Prostate gland (tissue), 2 donors: ENCODE data around the gene TBC1D24.

Experiments
- POLR2A ChIP-seq: fragments of 450-650 bp; IDR thresholded peaks from one replicate; pipeline ENCODE4 v1.6.1; 2016; ENCODE audit warnings: antibody characterized with exemption, mild to moderate bottlenecking
- TF ChIP-seq, protein P1 (sequence below), 4 experiments: fragments of 200-600 bp in 2 of 4; fragments of 450-650 bp in 2 of 4; sonication (generic) in 2 of 4; IDR thresholded peaks; 1 replicate in 3 of 4; 2 replicates in 1 of 4; pipeline ENCODE4 v1.5.1; 2016 to 2019; ENCODE audit warnings: antibody characterized with exemption in 4 of 4, mild to moderate bottlenecking in 2 of 4, moderate library complexity in 2 of 4

DNA sequence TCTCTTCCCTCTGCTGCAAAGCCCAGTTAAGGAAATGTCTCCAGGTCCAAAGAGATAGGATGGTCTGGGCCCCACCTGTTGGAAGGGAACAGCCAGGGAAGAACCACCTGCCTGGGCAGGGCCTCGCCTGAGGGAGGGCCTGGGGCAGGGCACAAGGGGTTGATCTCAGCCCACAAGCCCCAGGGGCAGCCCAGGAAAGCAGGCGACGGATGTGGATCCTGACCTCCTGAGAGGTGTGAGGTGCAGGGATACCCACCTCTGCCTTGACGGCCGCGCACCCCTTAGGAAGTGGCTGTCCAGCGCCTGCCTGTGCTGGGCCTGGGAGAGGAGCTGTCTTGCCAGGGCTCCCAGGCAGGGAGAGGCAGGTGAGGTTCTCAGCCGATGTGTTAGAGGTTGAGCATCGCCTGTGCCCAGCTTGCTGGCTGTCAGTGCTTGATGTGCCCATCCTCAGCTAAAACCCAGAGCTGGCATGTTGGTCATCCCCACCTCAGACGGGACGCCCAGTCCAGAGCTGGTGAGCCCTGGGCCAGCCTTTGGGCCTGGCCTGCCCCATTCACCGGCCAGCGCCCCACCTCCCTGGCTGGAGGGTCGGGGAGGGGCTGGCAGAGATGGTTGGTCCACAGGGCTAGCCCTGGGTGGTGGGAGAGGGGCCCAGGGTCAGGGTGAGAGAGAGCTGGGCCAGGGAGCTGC is 55.8 kb downstream of the TBC1D24 start:
- TF ChIP-seq, protein P1, sequence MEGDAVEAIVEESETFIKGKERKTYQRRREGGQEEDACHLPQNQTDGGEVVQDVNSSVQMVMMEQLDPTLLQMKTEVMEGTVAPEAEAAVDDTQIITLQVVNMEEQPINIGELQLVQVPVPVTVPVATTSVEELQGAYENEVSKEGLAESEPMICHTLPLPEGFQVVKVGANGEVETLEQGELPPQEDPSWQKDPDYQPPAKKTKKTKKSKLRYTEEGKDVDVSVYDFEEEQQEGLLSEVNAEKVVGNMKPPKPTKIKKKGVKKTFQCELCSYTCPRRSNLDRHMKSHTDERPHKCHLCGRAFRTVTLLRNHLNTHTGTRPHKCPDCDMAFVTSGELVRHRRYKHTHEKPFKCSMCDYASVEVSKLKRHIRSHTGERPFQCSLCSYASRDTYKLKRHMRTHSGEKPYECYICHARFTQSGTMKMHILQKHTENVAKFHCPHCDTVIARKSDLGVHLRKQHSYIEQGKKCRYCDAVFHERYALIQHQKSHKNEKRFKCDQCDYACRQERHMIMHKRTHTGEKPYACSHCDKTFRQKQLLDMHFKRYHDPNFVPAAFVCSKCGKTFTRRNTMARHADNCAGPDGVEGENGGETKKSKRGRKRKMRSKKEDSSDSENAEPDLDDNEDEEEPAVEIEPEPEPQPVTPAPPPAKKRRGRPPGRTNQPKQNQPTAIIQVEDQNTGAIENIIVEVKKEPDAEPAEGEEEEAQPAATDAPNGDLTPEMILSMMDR (IDR thresholded peaks at IDR 0.05), result no peak
- no peak for TF ChIP-seq POLR2A
